Mesothelial cell of epicardium (in vitro differentiated cells): ENCODE data around the gene DDX51. TPM values are rescaled to one million over a fixed set of nuclear protein-coding genes. Genes with fewer than 3 reads are reported as not detected.

Experiments used
- DNase-seq, 2 experiments: peaks; one replicate each; pipeline ENCODE4 v3.0.0; 2021; ENCODE audit warnings: low spot score in 2 of 2; ENCODE audit not compliant: unreplicated experiment in 2 of 2
- H3K27ac Mint-ChIP-seq: 2 replicates; pipeline ENCODE4 v1.8.0; 2021; ENCODE audit warnings: mixed read lengths
- H3K27me3 Mint-ChIP-seq: 2 replicates; pipeline ENCODE4 v1.8.0; 2021; ENCODE audit warnings: low read depth, mixed read lengths
- H3K36me3 Mint-ChIP-seq: 2 replicates; pipeline ENCODE4 v1.8.0; 2021; ENCODE audit warnings: mixed read lengths
- H3K4me1 Mint-ChIP-seq: 2 replicates; pipeline ENCODE4 v1.8.0; 2021; ENCODE audit warnings: mixed read lengths
- H3K4me3 Mint-ChIP-seq: 2 replicates; pipeline ENCODE4 v1.8.0; 2021; ENCODE audit warnings: mild to moderate bottlenecking, moderate library complexity, mixed read lengths
- H3K9me3 Mint-ChIP-seq: 2 replicates; pipeline ENCODE4 v1.8.0; 2021; ENCODE audit warnings: mixed read lengths
- total RNA-seq: library from RNA; stranded (reverse); gene quantifications from 3 replicates; pipeline ENCODE4 v1.2.1, GENCODE V29; 2021
- TF ChIP-seq, protein P1 (sequence below): fragments of 200-600 bp; sonication (generic); IDR thresholded peaks from one replicate; pipeline ENCODE4 v1.5.0; 2021; ENCODE audit warnings: antibody characterized with exemption; ENCODE audit not compliant: unreplicated experiment

Gene DDX51
- total RNA-seq, 1 donor from 2014 or later = 32.5 TPM

DNA sequence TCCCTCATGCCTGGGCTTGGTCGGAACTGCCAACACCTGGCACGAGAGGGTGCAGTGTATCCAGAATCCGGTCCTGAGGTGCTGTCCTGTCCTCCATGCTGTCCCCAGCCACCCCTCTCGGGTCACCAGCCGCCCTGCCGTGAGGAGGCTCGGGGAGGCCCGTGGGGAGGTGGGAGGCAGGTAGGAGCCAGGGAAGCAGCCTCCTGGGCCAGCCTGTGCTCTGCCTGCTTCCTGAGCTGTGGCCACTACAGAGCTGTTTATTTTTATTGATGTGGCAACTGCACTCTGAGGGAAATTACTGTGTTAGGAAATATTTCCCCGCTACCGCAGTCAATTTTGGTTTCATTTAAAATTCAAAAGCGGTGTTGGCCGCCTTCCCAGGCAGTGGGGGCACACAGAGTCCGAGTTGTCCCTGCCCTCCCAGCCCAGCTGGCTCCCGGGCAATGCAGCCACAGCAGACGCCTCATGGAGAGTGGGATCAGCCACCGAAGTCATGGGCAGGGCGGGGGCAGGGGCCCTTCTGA is 18.5 kb upstream of the DDX51 start:
- peak in 1 of 2 experiments; percentile 9 for DNase-seq
- Mint-ChIP-seq H3K27ac (no peak overlapping the region), H3K4me1 (no peaks in the 10 kb centered on the region), H3K4me3 (no peak overlapping the region), H3K9me3 (no peaks in the 10 kb centered on the region), H3K36me3 (no peaks in the 10 kb centered on the region), H3K27me3 (peaks cover 24% of the 10 kb centered on the region)
- TF ChIP-seq, protein P1, sequence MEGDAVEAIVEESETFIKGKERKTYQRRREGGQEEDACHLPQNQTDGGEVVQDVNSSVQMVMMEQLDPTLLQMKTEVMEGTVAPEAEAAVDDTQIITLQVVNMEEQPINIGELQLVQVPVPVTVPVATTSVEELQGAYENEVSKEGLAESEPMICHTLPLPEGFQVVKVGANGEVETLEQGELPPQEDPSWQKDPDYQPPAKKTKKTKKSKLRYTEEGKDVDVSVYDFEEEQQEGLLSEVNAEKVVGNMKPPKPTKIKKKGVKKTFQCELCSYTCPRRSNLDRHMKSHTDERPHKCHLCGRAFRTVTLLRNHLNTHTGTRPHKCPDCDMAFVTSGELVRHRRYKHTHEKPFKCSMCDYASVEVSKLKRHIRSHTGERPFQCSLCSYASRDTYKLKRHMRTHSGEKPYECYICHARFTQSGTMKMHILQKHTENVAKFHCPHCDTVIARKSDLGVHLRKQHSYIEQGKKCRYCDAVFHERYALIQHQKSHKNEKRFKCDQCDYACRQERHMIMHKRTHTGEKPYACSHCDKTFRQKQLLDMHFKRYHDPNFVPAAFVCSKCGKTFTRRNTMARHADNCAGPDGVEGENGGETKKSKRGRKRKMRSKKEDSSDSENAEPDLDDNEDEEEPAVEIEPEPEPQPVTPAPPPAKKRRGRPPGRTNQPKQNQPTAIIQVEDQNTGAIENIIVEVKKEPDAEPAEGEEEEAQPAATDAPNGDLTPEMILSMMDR = no peak

DNA sequence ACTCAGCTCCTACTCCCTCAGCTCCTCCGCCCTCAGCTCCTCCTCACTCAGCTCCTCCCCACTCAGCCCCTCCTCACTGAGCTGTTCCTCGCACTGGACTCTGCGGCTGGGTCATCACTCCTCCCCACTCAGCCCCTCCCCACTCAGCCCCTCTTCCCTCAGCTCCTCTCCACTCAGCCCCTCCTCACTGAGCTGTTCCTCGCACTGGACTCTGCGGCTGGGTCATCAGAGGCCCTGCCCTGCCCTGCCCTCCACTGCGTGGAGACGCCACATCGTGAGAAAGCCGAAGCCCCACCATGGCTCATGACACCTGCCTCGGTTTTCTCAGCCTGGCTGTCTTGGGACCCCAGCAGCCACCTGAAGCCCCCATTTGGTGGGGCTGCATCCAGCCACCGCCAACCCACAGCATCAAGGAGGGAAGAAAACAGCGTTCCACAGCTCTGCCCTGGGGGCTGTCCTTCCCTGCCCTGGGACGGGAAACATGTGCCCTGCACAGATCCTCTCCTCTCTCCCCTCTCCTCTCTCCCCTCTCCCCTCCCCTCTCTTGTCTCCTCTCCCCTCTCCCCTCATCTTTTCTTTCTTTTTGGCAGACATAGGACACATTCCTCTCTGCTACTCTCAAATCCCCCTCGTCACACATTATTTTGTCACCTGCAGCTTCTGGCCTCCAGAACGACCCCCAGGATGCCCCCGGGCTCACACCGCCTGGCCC is 17.8 kb upstream of the DDX51 start:
- no peak for DNase-seq
- Mint-ChIP-seq H3K9me3 (no peaks in the 10 kb centered on the region), H3K27ac (no peak overlapping the region), H3K27me3 (peaks cover 23% of the 10 kb centered on the region), H3K4me1 (no peaks in the 10 kb centered on the region), H3K4me3 (no peak overlapping the region), H3K36me3 (no peaks in the 10 kb centered on the region)
- TF ChIP-seq, protein P1 = no peak

DNA sequence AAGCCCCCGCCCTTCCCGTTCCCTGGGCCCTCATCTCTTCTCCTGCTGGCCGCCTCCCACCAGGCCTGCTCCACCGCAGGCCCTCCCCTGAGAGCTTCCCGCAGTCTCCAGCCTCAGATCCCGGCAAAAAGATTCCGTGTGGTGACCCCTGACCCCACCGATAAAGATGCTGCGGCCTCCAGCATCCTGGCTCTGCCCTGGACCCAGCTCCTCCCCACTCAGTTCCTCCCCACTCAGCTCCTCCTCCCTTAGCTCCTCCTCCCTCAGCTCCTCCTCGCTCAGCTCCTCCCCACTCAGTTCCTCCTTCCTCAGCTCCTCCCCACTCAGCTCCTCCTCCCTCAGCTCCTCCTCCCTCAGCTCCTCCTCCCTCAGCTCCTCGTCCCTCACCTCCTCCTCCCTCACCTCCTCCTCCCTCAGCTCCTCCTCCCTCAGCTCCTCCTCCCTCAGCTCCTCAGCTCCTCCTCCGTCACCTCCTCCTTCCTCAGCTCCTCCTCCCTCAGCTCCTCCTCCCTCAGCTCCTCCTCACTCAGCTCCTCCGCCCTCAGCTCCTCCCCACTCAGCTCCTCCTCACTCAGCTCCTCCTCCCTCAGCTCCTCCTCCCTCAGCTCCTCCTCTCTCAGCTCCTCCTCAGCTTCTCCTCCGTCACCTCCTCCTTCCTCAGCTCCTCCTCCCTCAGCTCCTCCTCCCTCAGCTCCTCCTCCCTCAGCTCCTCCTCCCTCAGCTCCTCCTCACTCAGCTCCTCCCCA is 17.1 kb upstream of the DDX51 start:
- no peak for DNase-seq
- Mint-ChIP-seq H3K4me1 (no peaks in the 10 kb centered on the region), H3K27ac (no peak overlapping the region), H3K36me3 (no peaks in the 10 kb centered on the region), H3K9me3 (no peaks in the 10 kb centered on the region), H3K27me3 (peaks cover 23% of the 10 kb centered on the region), H3K4me3 (no peak overlapping the region)
- TF ChIP-seq, protein P1 = no peak

DNA sequence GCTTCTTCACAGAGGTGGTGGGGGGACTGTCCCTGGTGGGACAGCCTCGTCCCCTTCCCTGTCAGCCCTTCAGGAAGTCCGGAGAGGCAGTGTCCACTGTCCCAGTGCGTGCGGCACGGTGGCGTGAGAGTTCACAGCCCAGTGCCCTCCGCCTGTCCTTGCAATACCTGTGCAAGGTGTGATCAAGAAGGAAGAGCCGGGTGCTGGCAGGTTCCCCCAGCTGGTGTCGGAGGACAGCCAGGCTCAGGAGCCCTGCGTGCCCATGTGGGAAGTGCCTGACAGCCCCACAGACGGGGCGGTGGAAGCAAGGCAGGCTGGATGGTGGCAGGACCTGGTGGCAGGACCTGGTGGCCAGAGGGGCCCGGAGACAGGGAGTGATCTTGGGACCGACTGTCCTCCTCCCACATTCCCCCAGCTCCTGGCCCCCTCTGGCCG is 16.5 kb upstream of the DDX51 start:
- TF ChIP-seq, protein P1 = no peak
- DNase-seq = peak in 1 of 2 experiments; percentile 15
- Mint-ChIP-seq H3K36me3 (no peaks in the 10 kb centered on the region), H3K4me1 (no peaks in the 10 kb centered on the region), H3K27ac (no peak overlapping the region), H3K9me3 (no peaks in the 10 kb centered on the region), H3K4me3 (no peak overlapping the region), H3K27me3 (peaks cover 23% of the 10 kb centered on the region)

DNA sequence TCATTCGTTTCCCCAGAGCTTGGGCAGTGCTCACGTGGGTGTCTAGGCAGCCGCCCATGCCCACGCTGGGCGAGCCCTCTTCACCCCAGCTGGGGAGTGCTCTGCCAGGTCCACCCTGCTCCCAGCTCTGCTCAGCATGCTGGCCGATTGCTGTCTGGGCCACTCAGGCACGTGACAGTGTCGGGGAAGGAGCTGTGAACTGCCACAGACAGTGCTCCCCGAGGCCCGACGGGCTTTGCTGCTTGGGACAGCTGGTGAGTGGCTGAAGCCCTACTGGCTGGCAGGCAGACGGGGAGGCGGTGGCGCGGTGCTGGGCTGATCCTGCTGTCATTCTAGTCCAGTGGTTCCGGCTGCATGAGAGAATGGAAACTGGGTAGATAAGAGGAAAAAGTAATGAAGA is 15.9 kb upstream of the DDX51 start:
- H3K27me3 Mint-ChIP-seq = peaks cover 23% of the 10 kb centered on the region
- no peak for DNase-seq
- H3K9me3 Mint-ChIP-seq = no peaks in the 10 kb centered on the region
- H3K4me1 Mint-ChIP-seq = no peaks in the 10 kb centered on the region
- no peak overlapping the region for H3K4me3 Mint-ChIP-seq
- TF ChIP-seq, protein P1 = no peak
- H3K27ac Mint-ChIP-seq = no peak overlapping the region
- H3K36me3 Mint-ChIP-seq = no peaks in the 10 kb centered on the region
